Vagina (tissue), 2 donors: ENCODE data around the gene ATP5MC3.

Experiments
- CTCF ChIP-seq, 3 experiments: fragments of 450-650 bp in 2 of 3; fragments of 200-600 bp in 1 of 3; sonication (generic) in 1 of 3; IDR thresholded peaks; one replicate each; pipeline ENCODE4 v1.5.1; 2017 to 2019; ENCODE audit warnings: antibody characterized with exemption in 3 of 3, mild to moderate bottlenecking in 2 of 3, moderate library complexity in 2 of 3
- POLR2A ChIP-seq, 2 donors: fragments of 450-650 bp; IDR thresholded peaks; one replicate each; pipeline ENCODE4 v1.6.1; 2017; ENCODE audit warnings: antibody characterized with exemption in 2 of 2, mild to moderate bottlenecking in 2 of 2, moderate library complexity in 2 of 2

GRCh38 chr2:175180701-175181103 is 808 bp downstream of the ATP5MC3 start:
- TF ChIP-seq POLR2A (IDR thresholded peaks at IDR 0.05) (no peak), CTCF (IDR thresholded peaks at IDR 0.05) (no peak)
